HG02973 (cell line): Measurements from ENCODE around the gene ZNF136.

Source experiments
- ATAC-seq: cut with Tn5 transposase; IDR thresholded peaks from one replicate; pipeline ENCODE4 v1.9.1; 2021; ENCODE audit warnings: moderate library complexity; ENCODE audit not compliant: unreplicated experiment

ZNF136 gene

GRCh38 chr19:12187625-12188024 is 24.7 kb downstream of the ZNF136 start:
- no peak for ATAC-seq

GRCh38 chr19:12194827-12195731 is 32.2 kb downstream of the ZNF136 start:
- no peak for ATAC-seq

- ATAC-seq = no peak
Observed at GRCh38 chr19:12198136-12198535, 35.2 kb downstream of the ZNF136 start.

GRCh38 chr19:12199757-12200419 is 37.0 kb downstream of the ZNF136 start:
- ATAC-seq = no peak

GRCh38 chr19:12202250-12202649 is 39.4 kb downstream of the ZNF136 start:
- ATAC-seq = no peak

GRCh38 chr19:12205296-12205695 is 42.4 kb downstream of the ZNF136 start:
- no peak for ATAC-seq

- no peak for ATAC-seq
Observed at GRCh38 chr19:12208221-12208620, 45.3 kb downstream of the ZNF136 start.

GRCh38 chr19:12217332-12217731 is 54.4 kb downstream of the ZNF136 start:
- no peak for ATAC-seq

GRCh38 chr19:12222980-12223630 is 60.2 kb downstream of the ZNF136 start:
- ATAC-seq = no peak

GRCh38 chr19:12224676-12225075 is 61.8 kb downstream of the ZNF136 start:
- no peak for ATAC-seq

- ATAC-seq = no peak
Observed at GRCh38 chr19:12229990-12230389, 67.1 kb downstream of the ZNF136 start.

GRCh38 chr19:12230751-12231733 is 68.1 kb downstream of the ZNF136 start:
- ATAC-seq = no peak

GRCh38 chr19:12232961-12233360 is 70.1 kb downstream of the ZNF136 start:
- no peak for ATAC-seq

- no peak for ATAC-seq
Observed at GRCh38 chr19:12237143-12237839, 74.4 kb downstream of the ZNF136 start.
